Occipital lobe (tissue), 2 donors: ENCODE measurements around the gene CHMP5. TPM values are rescaled to one million over a fixed set of nuclear protein-coding genes. Genes with fewer than 3 reads are reported as not detected.

Experiments
- DNase-seq: peaks from one replicate; lab custom pipeline; 2025; lab: John Stamatoyannopoulos, UW
- total RNA-seq: library from RNA; depleted of rRNA; stranded (reverse); fragments of >200 nt; gene quantifications from one replicate; pipeline ENCODE4 v1.2.3, GENCODE V29; 2014

The CHMP5 gene
- total RNA-seq = 92.8 TPM

GRCh38 chr9:33264473-33265177 lies at the start of gene CHMP5, which contains the start of gene BAG1:
Gene CHMP5 (plus strand): TSS chr9:33265049. CDS start chr9:33265079, 30 bp downstream.
Gene BAG1 (minus strand): TSS chr9:33264708.
- DNase-seq = peak; percentile 99

GRCh38 chr9:33220681-33221567 lies 43.9 kb upstream of the CHMP5 start:
- no peak for DNase-seq

GRCh38 chr9:33221568-33221884 lies 43.3 kb upstream of the CHMP5 start:
- DNase-seq = no peak

GRCh38 chr9:33222031-33222430 lies 42.8 kb upstream of the CHMP5 start:
- no peak for DNase-seq

DNA sequence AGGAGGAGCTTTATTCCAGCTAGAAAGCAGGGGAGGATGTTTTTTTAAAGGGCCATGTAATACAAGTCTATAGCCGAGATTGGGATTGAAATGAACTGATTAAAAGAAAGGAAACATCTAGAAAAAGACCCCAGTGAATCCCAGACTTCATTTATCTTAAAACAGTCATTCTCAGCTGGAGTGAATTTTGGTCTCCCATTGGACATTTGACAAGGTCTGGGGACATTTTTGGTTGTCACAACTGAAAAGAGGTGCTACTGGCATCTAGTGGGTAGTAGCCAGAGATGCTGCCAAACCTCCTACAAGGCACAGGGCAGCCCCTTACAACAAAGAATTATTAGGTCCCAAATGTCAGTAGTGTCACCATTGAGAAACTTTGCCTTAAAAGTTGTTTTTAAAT lies 41.2 kb upstream of the CHMP5 start:
- DNase-seq = no peak

DNA sequence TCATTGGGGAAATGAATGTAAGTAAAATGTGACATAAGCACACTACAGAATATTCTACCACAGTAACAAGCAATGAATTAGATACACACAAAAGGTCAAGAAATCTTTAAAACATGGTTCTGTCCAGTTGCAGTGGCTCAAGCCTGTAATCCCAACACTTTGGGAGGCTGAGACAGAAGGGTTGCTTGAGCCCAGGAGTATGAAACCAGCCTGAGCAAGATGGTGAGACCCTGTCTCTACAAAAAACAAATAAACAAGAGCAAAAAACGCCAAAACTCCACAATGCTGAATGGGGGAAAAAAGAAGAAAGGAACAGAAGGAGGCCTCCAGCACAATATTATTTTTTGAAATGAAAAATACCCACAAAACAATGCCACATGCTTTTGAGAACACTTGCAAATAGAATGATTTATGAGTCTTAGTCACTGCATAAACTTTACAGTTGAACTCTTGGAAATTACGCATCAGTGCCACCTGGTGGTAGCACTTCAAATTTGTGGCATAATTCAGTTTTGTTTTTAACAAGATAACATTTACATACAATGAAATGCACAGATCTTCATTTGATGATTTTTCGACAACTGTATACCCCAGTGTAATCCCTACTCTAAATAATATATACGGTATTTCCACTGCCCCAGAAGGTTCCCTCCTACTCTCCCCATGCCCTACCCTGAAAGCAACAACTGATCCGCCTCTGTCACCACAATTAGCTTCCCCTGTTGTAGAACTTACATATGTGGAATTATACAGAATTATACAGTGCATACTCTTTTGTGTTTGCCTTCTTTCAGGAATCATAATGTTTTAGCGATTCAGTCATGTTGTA lies 39.3 kb upstream of the CHMP5 start:
- DNase-seq = peak; percentile 25

- no peak for DNase-seq
Measured at GRCh38 chr9:33227008-33227398, 37.8 kb upstream of the CHMP5 start.

- no peak for DNase-seq
Measured at GRCh38 chr9:33227741-33228140, 37.1 kb upstream of the CHMP5 start.

DNA sequence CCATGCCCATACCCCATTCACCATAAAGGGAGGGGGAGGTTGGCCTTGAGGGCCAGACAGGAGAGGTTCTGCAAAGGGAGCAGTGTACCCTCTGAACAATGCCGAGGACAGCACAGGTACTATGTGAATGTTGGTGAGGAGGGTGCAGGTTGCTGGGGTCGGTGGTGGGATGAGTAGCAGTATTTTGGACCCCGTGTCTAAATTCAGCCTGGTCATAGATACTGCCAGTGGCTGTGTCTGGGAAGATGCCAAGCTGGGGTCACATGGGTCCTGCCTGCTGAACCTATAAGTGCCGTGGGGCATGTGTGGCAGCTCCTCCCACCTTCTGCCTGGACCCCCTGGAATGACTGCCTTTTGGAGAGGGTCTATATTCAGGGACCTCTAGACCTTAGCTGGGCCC lies 36.2 kb upstream of the CHMP5 start:
- no peak for DNase-seq

- DNase-seq = no peak
Measured at GRCh38 chr9:33229359-33230114, 35.3 kb upstream of the CHMP5 start.

DNA sequence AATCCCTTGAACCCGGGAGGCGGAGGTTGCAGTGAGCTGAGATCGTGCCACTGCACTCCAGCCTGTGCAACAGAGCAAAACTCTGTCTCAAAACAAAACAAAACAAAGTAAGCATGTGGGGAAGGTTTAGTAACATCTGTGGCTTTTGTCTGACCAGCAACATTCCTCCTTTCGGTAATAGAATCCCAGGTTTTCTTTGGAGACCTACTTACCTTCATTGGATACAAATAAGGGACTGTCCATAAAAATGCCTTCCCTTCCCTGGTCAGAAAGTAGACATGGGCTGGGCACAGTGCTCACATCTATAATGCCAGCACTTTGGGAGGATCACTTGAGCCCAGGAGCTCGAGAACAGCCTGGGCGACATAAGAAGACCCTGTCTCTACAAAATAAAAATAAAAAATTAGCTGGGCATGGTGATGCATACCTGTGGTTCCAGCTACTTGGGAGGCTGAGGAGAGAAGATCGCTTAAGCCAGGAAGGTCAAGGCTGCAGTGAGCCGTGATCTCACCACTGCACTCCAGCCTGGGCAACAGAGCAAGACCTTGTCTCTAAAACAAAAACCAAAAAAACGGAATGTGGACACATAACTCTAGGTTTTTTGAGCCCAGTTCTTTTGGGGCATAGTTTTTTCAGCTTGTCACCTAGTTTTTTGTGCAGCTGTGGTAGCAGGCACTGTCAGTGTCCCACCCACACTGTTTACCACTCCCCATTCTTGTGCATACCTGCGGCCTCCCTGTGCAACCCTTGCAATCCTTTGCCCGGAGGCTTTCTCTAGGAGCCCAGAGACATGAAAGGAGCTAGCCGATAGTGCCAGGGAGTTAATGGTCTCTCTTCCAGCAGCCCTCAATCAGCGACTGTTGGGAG lies 33.9 kb upstream of the CHMP5 start:
- DNase-seq = no peak

DNA sequence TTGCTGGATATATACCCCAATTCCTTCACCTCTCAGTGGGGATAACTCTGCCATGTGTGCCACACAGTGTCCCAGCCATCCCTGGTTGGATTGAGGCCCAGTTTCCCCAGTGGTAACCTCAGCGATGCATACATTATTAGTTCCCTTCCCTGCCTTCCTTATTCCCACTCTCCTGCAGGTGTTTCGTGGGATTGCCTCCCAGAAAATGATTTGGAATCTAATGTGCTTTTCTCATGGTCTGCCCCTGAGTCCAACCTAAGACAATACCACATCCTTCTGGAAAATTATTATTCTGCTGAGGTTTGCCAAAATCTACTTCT lies 33.3 kb upstream of the CHMP5 start:
- DNase-seq = no peak

DNA sequence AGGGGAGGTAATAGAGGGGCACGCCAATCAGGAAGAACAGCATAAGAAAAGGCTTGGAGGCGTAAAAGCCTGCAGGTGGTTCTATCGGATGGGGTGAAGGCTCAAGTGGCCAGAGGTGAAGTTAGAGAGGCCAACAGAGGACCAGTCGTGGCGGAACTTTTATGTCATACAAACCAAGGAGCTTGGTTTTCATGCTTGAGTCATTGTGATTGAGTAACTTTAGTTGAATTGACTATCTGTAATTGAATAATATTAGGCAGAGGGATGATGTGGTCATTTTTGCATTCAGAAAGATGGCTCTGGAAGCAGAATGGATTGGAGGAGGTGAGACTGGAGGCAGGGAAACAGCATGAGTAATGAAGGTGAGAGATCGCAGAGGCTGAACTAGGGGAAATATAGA lies 32.0 kb upstream of the CHMP5 start:
- DNase-seq = no peak

GRCh38 chr9:33233626-33234342 lies 31.1 kb upstream of the CHMP5 start:
- no peak for DNase-seq

GRCh38 chr9:33234511-33235467 lies 30.1 kb upstream of the CHMP5 start:
- DNase-seq = no peak

GRCh38 chr9:33236571-33236970 lies 28.3 kb upstream of the CHMP5 start:
- DNase-seq = no peak

GRCh38 chr9:33239921-33240320 lies 24.9 kb upstream of the CHMP5 start, which contains the start of gene SPINK4:
Gene SPINK4 (plus strand): TSS chr9:33240167. CDS start chr9:33240209, 42 bp downstream.
- no peak for DNase-seq

DNA sequence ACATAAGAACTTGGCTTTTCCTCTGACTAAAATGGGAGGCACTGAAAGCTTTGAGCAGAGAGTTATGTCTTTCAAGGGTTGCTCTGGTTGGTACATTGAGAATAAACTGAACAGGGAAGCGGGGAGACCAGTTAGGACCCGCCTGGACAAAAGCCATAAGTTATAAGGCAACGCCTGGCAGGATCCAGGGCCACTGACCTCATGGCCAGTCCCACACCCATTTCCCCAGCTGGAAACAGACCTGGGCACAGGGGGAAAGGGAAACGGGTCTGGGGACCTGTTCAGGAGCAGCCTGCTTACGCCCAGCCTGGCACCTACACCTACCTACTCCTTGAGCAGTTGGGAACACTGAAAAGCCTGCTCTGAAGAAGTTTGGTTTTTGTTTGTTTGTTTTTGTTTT lies 23.6 kb upstream of the CHMP5 start:
- DNase-seq = no peak
